Esophagus muscularis mucosa (tissue), 4 donors: ENCODE measurements around the gene KIF26B. TPM values are rescaled to one million over a fixed set of nuclear protein-coding genes. Genes with fewer than 3 reads are reported as not detected.

Experiments used
- DNase-seq: peaks from one replicate; pipeline ENCODE4 v3.0.0-alpha.2; 2017; ENCODE audit errors: extremely low spot score
- H3K27ac ChIP-seq, 4 donors: fragments of 200-600 bp; sonication (generic); replicated peaks in 1 of 4; 1 replicate in 3 of 4; 2 replicates in 1 of 4; pipeline ENCODE4 v1.5.1; 2016 to 2019; ENCODE audit warnings: mild to moderate bottlenecking in 1 of 4
- H3K27me3 ChIP-seq, 4 donors: fragments of 200-600 bp; sonication (generic); one replicate each; pipeline versions ENCODE4 v1.5.1 to v1.6.0; 2016 to 2019
- H3K36me3 ChIP-seq, 4 donors: fragments of 200-600 bp; sonication (generic); one replicate each; pipeline ENCODE4 v1.5.1; 2016 to 2019
- H3K4me1 ChIP-seq, 4 donors: fragments of 200-600 bp; sonication (generic); one replicate each; pipeline ENCODE4 v1.5.1; 2016 to 2019
- H3K4me3 ChIP-seq, 4 donors: fragments of 200-600 bp; sonication (generic); 1 replicate in 2 of 4; 2 replicates in 2 of 4; pipeline ENCODE4 v1.5.1; 2016 to 2019; ENCODE audit warnings: mild to moderate bottlenecking in 4 of 4, moderate library complexity in 1 of 4
- H3K9me3 ChIP-seq, 4 donors: fragments of 200-600 bp; sonication (generic); 1 replicate in 3 of 4; 2 replicates in 1 of 4; pipeline ENCODE4 v1.5.1; 2016 to 2019
- EP300 ChIP-seq: sonication (generic); formaldehyde crosslinking; IDR thresholded peaks from one replicate; pipeline ENCODE4 v1.6.1; 2017; ENCODE audit warnings: antibody characterized with exemption
- POLR2A ChIP-seq: fragments of 450-650 bp; IDR thresholded peaks from one replicate; pipeline ENCODE4 v1.6.1; 2017; ENCODE audit warnings: antibody characterized with exemption, moderate library complexity, mild to moderate bottlenecking, low read depth
- POLR2AphosphoS5 ChIP-seq, 2 donors: sonication (generic); formaldehyde crosslinking; IDR thresholded peaks; one replicate each; pipeline ENCODE4 v1.6.1; 2017; ENCODE audit warnings: antibody characterized with exemption in 2 of 2
- WGBS: methylation state at CpG from one replicate; pipeline ENCODE4 v1.1.5; 2018; 5-methylcytosine and 5-hydroxymethylcytosine counted together
- intact Hi-C: fragments of 100-400 bp; cut with DNase I; formaldehyde crosslinking; loops from one replicate; pipeline ENCODE4 v1.15.1; 2023
- total RNA-seq, 4 donors: library from RNA; depleted of rRNA; stranded (reverse); fragments of >200 nt; gene quantifications; one replicate each; pipeline versions ENCODE4 v1.1.0 to v1.2.1, GENCODE V29; 2016
- TF ChIP-seq, protein P1 (sequence below), 3 experiments: fragments of 200-600 bp in 2 of 3; fragments of 450-650 bp in 1 of 3; sonication (generic) in 2 of 3; IDR thresholded peaks; one replicate each; pipeline ENCODE4 v1.5.1; 2017 to 2019; ENCODE audit warnings: antibody characterized with exemption in 3 of 3, mild to moderate bottlenecking in 2 of 3, moderate library complexity in 1 of 3

Gene KIF26B
- total RNA-seq, 4 donors from 2014 or later, result 0.13 to 3.7 (median 1.3) TPM

- Histone ChIP-seq H3K4me1 (peaks cover 8 to 25% (median 23%) of the 10 kb centered on the region in 4 donors), H3K27ac (no peak overlapping the region), H3K9me3 (no peaks in the 10 kb centered on the region), H3K36me3 (no peaks in the 10 kb centered on the region), H3K4me3 (no peak overlapping the region), H3K27me3 (no peaks in the 10 kb centered on the region)
- intact Hi-C loops, result no loop called here
- WGBS, result 93% methylated on average over 3 of the region's 3 CpGs
- TF ChIP-seq POLR2AphosphoS5 (IDR thresholded peaks at IDR 0.05), result no peak
- TF ChIP-seq EP300, result no peak
- no peak for DNase-seq
Measured at GRCh38 chr1:245304698-245305097, 149.9 kb downstream of the KIF26B start.

DNA sequence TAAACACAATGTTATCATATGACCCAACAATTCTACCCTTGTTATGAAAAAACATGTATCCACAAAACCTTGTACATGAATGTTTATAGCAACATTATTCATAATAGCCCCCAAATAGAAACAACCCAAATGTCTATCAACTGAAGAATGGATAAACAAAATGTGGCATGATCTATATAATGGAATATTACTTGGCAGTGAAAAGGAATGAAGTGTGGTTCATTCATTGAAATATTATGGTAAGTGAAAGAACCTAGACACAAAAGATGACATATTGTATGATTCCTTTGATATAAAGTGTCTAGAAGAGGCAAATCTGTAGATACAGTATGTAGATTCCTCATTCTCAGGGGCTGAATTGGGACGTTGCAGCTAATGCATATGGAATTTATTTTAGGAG, 151.2 kb downstream of the KIF26B start:
- TF ChIP-seq POLR2AphosphoS5 (IDR thresholded peaks at IDR 0.05), result no peak
- TF ChIP-seq POLR2A, result no peak
- TF ChIP-seq, protein P1, sequence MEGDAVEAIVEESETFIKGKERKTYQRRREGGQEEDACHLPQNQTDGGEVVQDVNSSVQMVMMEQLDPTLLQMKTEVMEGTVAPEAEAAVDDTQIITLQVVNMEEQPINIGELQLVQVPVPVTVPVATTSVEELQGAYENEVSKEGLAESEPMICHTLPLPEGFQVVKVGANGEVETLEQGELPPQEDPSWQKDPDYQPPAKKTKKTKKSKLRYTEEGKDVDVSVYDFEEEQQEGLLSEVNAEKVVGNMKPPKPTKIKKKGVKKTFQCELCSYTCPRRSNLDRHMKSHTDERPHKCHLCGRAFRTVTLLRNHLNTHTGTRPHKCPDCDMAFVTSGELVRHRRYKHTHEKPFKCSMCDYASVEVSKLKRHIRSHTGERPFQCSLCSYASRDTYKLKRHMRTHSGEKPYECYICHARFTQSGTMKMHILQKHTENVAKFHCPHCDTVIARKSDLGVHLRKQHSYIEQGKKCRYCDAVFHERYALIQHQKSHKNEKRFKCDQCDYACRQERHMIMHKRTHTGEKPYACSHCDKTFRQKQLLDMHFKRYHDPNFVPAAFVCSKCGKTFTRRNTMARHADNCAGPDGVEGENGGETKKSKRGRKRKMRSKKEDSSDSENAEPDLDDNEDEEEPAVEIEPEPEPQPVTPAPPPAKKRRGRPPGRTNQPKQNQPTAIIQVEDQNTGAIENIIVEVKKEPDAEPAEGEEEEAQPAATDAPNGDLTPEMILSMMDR (IDR thresholded peaks at IDR 0.05), result no peak
- no peak for TF ChIP-seq EP300
- H3K4me1 ChIP-seq, result peaks cover 12 to 24% (median 19%) of the 10 kb centered on the region in 4 donors
- intact Hi-C loops, result no loop called here
- H3K9me3 ChIP-seq, result no peaks in the 10 kb centered on the region
- DNase-seq, result no peak
- whole genome bisulfite sequencing, result 100% methylated on average over 1 of the region's 1 CpG
- H3K36me3 ChIP-seq, result no peaks in the 10 kb centered on the region
- no peaks in the 10 kb centered on the region for H3K27me3 ChIP-seq
- H3K27ac ChIP-seq, result no peak overlapping the region
- no peak overlapping the region for H3K4me3 ChIP-seq

GRCh38 chr1:245306628-245307410, 152.0 kb downstream of the KIF26B start:
- no peak overlapping the region for H3K4me3 ChIP-seq
- WGBS, result 33% methylated on average over 12 of the region's 12 CpGs
- H3K27me3 ChIP-seq, result no peaks in the 10 kb centered on the region
- no peak overlapping the region for H3K27ac ChIP-seq
- intact Hi-C loops, result no loop called here
- no peak for DNase-seq
- no peaks in the 10 kb centered on the region for H3K9me3 ChIP-seq
- H3K4me1 ChIP-seq, result peaks cover 8 to 16% (median 13%) of the 10 kb centered on the region in 4 donors
- no peaks in the 10 kb centered on the region for H3K36me3 ChIP-seq
- no peak for TF ChIP-seq POLR2AphosphoS5 (IDR thresholded peaks at IDR 0.05)

- 58% methylated on average over 20 of the region's 22 CpGs for WGBS
- H3K36me3 ChIP-seq, result no peaks in the 10 kb centered on the region
- DNase-seq, result no peak
- H3K27me3 ChIP-seq, result no peaks in the 10 kb centered on the region
- peaks cover 8 to 14% (median 13%) of the 10 kb centered on the region in 4 donors for H3K4me1 ChIP-seq
- no peak overlapping the region for H3K27ac ChIP-seq
- H3K9me3 ChIP-seq, result no peaks in the 10 kb centered on the region
- intact Hi-C loops, result no loop called here
- TF ChIP-seq POLR2AphosphoS5 (IDR thresholded peaks at IDR 0.05) (no peak), POLR2A (no peak), EP300 (no peak)
- TF ChIP-seq, protein P1 (IDR thresholded peaks at IDR 0.05), result no peak
- H3K4me3 ChIP-seq, result no peak overlapping the region
Measured at GRCh38 chr1:245310571-245311531, 156.1 kb downstream of the KIF26B start.

DNA sequence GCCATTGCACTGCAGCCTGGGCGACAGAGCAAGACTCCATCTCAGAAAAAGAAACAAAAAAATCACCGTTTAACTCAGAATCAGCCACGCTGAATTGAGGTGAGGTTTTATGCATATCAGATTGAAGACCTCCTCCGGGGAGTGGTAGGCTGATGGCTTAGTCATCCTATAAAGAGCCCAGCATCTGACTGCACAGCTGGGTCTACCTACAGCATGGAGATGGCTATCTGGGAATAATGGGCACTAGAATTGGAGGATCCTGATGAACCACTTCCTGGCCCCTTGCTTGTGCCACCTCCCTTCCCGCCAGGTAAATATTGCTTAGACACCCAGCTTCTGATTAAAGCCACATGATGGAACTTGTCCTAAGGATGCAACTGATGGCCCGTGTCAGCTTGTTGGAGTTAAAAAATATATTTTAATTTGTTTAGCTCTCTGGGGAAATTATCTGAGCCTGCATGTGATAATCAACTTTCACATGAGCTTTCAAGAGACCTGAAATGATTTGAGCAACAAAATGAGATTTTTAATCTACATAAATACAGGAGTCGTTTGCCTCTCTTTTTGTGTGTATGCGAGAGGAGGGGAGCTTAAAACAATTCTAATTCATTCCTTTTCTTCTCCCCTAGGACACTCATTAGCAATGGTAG, 157.2 kb downstream of the KIF26B start:
- Histone ChIP-seq H3K9me3 (no peaks in the 10 kb centered on the region), H3K4me1 (peaks cover 5 to 10% (median 8%) of the 10 kb centered on the region in 4 donors), H3K27me3 (no peaks in the 10 kb centered on the region), H3K4me3 (no peak overlapping the region), H3K27ac (no peak overlapping the region), H3K36me3 (no peaks in the 10 kb centered on the region)
- no peak for DNase-seq
- 98% methylated on average over 7 of the region's 8 CpGs for WGBS
- TF ChIP-seq POLR2AphosphoS5 (IDR thresholded peaks at IDR 0.05) (no peak), POLR2A (no peak), EP300 (no peak)
- TF ChIP-seq, protein P1 (IDR thresholded peaks at IDR 0.05), result no peak
- intact Hi-C loops, result no loop called here
